Activated gamma-delta T cell (primary cell): ENCODE data around the gene PABPN1.
A peak's percentile ranks its signal among the peaks of the same experiment; 100 is the strongest.
"Not testable (repeated sequence)": the region's sequence is repeated elsewhere in the genome, so short reads cannot be mapped to it uniquely, and the experiment has no call there.

Experiments
- DNase-seq: peaks from one replicate; lab custom pipeline; 2025; lab: John Stamatoyannopoulos, UW
- total RNA-seq, 2 donors: gene quantifications; one replicate each; lab custom pipeline; 2026; lab: John Stamatoyannopoulos, UW

The PABPN1 gene
- total RNA-seq, result 60.9 to 64.6 reads per million in 2 donors

- peak; percentile 89 for DNase-seq
Observed at GRCh38 chr14:23320584-23321571, at the start of gene PABPN1. PABPN1 (plus strand) TSS chr14:23321457; CDS start chr14:23321470, 13 bp downstream.

- DNase-seq, result no peak
Observed at GRCh38 chr14:23275412-23275811, 45.8 kb upstream of the PABPN1 start.

GRCh38 chr14:23277189-23277588, 44.1 kb upstream of the PABPN1 start:
- DNase-seq, result no peak

GRCh38 chr14:23277928-23278327, 43.3 kb upstream of the PABPN1 start:
- DNase-seq, result not testable (repeated sequence)

GRCh38 chr14:23281247-23281646, 40.0 kb upstream of the PABPN1 start:
- no peak for DNase-seq

GRCh38 chr14:23284654-23285529, 36.4 kb upstream of the PABPN1 start:
- no peak for DNase-seq

GRCh38 chr14:23285530-23286019, 35.7 kb upstream of the PABPN1 start:
- DNase-seq, result no peak

GRCh38 chr14:23286020-23286901, 35.0 kb upstream of the PABPN1 start, which contains the start of gene HOMEZ:
HOMEZ (minus strand) TSS chr14:23286132; CDS start chr14:23285952, 180 bp downstream.
- DNase-seq, result peak; percentile 95

GRCh38 chr14:23286902-23287479, 34.3 kb upstream of the PABPN1 start:
- DNase-seq, result no peak

GRCh38 chr14:23294734-23295561, 26.3 kb upstream of the PABPN1 start:
- no peak for DNase-seq

- no peak for DNase-seq
Observed at GRCh38 chr14:23296012-23296777, 25.1 kb upstream of the PABPN1 start.

GRCh38 chr14:23297096-23297495, 24.2 kb upstream of the PABPN1 start:
- DNase-seq, result no peak

GRCh38 chr14:23297611-23298277, 23.5 kb upstream of the PABPN1 start:
- no peak for DNase-seq

- DNase-seq, result no peak
Observed at GRCh38 chr14:23299211-23299957, 21.9 kb upstream of the PABPN1 start.

GRCh38 chr14:23299986-23300686, 21.1 kb upstream of the PABPN1 start:
- no peak for DNase-seq

- DNase-seq, result no peak
Observed at GRCh38 chr14:23300687-23301223, 20.5 kb upstream of the PABPN1 start.
